Activated CD8-positive, alpha-beta T cell treated with anti-CD3 and anti-CD28 coated beads for 36 hours (primary cell): Measurements from ENCODE around the gene CHST3. TPM values are rescaled to one million over a fixed set of nuclear protein-coding genes. Genes with fewer than 3 reads are reported as not detected.
"Not testable (repeated sequence)": the region's sequence is repeated elsewhere in the genome, so short reads cannot be mapped to it uniquely, and the experiment has no call there.

ENCODE experiments used
- ATAC-seq: fragments of 200-7000 bp; cut with Tn5 transposase; one replicate; pipeline ENCODE4 v1.10.0; 2021; ENCODE audit warnings: mild to moderate bottlenecking, moderate library complexity
- CTCF ChIA-PET: fragments of 350-600 bp; sonication (Branson Sonifier 250); formaldehyde crosslinking; loops from one replicate; lab custom pipeline; 2021; ENCODE audit warnings: antibody characterized with exemption; lab: Charles Lee
- POLR2A ChIA-PET: fragments of 350-600 bp; sonication (Branson Sonifier 250); formaldehyde crosslinking; loops from one replicate; lab custom pipeline; 2021; ENCODE audit warnings: antibody characterized with exemption; lab: Charles Lee
- DNase-seq: peaks from one replicate; pipeline ENCODE4 v3.0.0-alpha.2; 2020
- H3K27ac Mint-ChIP-seq: one replicate; pipeline ENCODE4 v1.8.0; 2021; ENCODE audit warnings: mild to moderate bottlenecking, mixed read lengths
- H3K27me3 Mint-ChIP-seq: one replicate; pipeline ENCODE4 v1.8.0; 2021; ENCODE audit warnings: mixed read lengths
- H3K36me3 Mint-ChIP-seq: one replicate; pipeline ENCODE4 v1.8.0; 2021; ENCODE audit warnings: low read depth, mixed read lengths
- H3K4me1 Mint-ChIP-seq: one replicate; pipeline ENCODE4 v1.8.0; 2021; ENCODE audit warnings: low read depth, mixed read lengths
- H3K4me3 Mint-ChIP-seq: one replicate; pipeline ENCODE4 v1.8.0; 2021; ENCODE audit warnings: mild to moderate bottlenecking, moderate library complexity, mixed read lengths
- H3K9me3 Mint-ChIP-seq: one replicate; pipeline ENCODE4 v1.8.0; 2021; ENCODE audit warnings: mixed read lengths
- CTCF ChIP-seq: fragments of 200-600 bp; IDR thresholded peaks from one replicate; pipeline ENCODE4 v1.8.0; 2022; ENCODE audit warnings: antibody characterized with exemption, mild to moderate bottlenecking
- intact Hi-C: fragments of 100-400 bp; cut with micrococcal nuclease; formaldehyde crosslinking; loops from one replicate; pipeline ENCODE4 v1.10.0; 2022
- total RNA-seq, 2 experiments: library from RNA; stranded (reverse); gene quantifications; one replicate each; pipeline ENCODE4 v1.2.3, GENCODE V29; 2021

CHST3 gene
- total RNA-seq, 2 experiments from 2014 or later, result 0.20 to 0.36 TPM

DNA sequence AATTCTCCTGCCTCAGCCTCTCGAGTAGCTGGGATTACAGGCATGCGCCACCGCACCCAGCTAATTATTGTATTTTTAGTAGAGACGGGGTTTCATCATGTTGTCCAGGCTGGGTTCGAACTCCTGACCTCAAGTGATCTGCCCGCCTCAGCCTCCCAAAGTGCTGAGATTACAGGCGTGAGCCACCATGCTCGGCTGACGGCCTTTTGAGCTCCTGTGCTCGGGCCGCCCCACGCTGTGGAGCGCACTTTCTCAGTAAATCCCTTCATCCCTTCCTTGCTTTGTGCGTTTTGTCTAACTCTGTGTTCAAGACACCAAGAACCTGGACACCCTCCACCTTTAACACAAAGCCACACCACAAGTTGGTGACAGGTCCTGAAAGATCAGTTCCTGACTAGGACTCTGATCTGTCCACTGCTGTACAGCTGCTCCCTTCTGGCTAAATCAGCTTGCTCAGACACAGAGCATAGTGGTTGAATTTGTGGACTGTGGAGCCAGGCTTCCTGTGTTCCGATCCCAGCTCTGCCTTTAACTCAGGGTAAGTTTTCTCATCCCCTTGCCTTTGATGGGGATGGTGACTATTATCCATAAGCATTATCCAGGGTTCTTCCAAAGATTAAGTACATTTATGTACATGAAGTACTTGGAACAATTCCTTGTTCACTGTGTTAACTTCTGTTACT is 20.1 kb downstream of the CHST3 start:
- Mint-ChIP-seq H3K27ac (no peak overlapping the region), H3K36me3 (no peaks in the 10 kb centered on the region), H3K27me3 (peaks cover 4% of the 10 kb centered on the region), H3K4me3 (no peak overlapping the region), H3K9me3 (peaks cover 3% of the 10 kb centered on the region), H3K4me1 (peaks cover 17% of the 10 kb centered on the region)
- POLR2A ChIA-PET, result interaction anchor here (0.9 to 1.0 kb wide), 2 partner anchors 97 to 257 kb away, joined by 3 read pairs; no protein-coding TSS in a partner anchor
- DNase-seq (no peak), ATAC-seq (no peak)
- intact Hi-C loops, result no loop called here
- CTCF ChIA-PET, result interaction anchor here (1.0 to 2.4 kb wide), 5 partner anchors 10 to 88 kb away, joined by 3 to 12 read pairs (median 6); partner anchors contain the start of gene CHST3
- TF ChIP-seq CTCF, result no peak

- Mint-ChIP-seq H3K4me3 (no peak overlapping the region), H3K36me3 (no peaks in the 10 kb centered on the region), H3K4me1 (peaks cover 17% of the 10 kb centered on the region), H3K27ac (no peak overlapping the region), H3K9me3 (peaks cover 3% of the 10 kb centered on the region), H3K27me3 (peaks cover 4% of the 10 kb centered on the region)
- no peak for ATAC-seq
- intact Hi-C loops, result no loop called here
- no peak for DNase-seq
- CTCF ChIA-PET, result interaction anchor here (0.7 to 2.4 kb wide), 7 partner anchors 10 to 89 kb away, joined by 3 to 12 read pairs (median 6); partner anchors contain the start of gene CHST3
- POLR2A ChIA-PET, result interaction anchor here (0.9 to 1.0 kb wide), 2 partner anchors 97 to 258 kb away, joined by 3 read pairs; no protein-coding TSS in a partner anchor
- no peak for TF ChIP-seq CTCF
These were observed 20.7 kb downstream of the CHST3 start for GRCh38 chr10:71984809-71985388.

DNA sequence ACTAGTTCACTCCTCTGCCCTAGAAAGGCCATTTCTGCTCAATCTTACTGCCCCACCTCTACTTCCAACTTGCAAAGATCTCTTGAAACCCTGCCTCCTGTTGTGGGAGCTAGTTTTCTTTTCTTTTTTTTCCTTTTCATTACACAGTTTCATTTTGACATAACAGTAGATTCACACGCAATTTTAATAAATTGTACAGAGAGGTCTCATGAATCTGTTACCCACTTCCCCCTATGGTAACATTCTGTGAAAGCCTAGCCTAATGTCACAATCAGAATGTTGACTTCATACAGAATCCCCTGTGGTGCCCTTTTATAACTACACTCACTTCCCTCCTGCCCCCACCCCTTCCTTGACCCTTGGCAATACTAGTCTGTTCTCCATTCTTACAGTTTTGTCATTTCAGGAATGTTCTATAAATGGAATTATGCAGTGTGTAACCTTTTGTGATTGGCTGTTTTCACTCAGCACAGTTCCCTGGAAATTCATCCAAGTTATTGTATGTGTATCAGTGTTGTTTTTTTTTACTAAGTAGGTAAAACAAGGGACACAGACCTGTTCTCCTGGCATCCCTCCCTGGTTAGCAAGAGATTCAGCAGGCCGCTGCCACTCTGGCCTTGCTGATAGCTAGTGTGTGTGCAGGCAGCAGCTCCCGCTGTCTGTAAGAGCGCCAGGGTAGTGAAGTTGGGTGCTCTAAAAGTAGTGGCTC is 21.5 kb downstream of the CHST3 start:
- ATAC-seq, result peak; percentile 86
- H3K9me3 Mint-ChIP-seq, result peaks cover 3% of the 10 kb centered on the region
- H3K4me1 Mint-ChIP-seq, result peaks cover 17% of the 10 kb centered on the region
- intact Hi-C loops, result no loop called here
- TF ChIP-seq CTCF, result no peak
- H3K27ac Mint-ChIP-seq, result peak overlapping the region; percentile 10
- POLR2A ChIA-PET, result interaction anchor here (1.1 kb wide), 1 partner anchor 74 kb away, joined by 5 read pairs; no protein-coding TSS in a partner anchor
- H3K4me3 Mint-ChIP-seq, result no peak overlapping the region
- H3K27me3 Mint-ChIP-seq, result peaks cover 4% of the 10 kb centered on the region
- DNase-seq, result no peak
- no peaks in the 10 kb centered on the region for H3K36me3 Mint-ChIP-seq
- CTCF ChIA-PET, result interaction anchor here (0.6 to 2.4 kb wide), 6 partner anchors 11 to 90 kb away, joined by 3 to 9 read pairs (median 3); partner anchors contain the start of gene CHST3

- POLR2A ChIA-PET, result interaction anchor here (0.5 kb wide), 1 partner anchor 178 kb away, joined by 3 read pairs; no protein-coding TSS in a partner anchor
These were observed 24.7 kb downstream of the CHST3 start for GRCh38 chr10:71988895-71989294.

More at GRCh38 chr10:71988895-71989294, 24.7 kb downstream of the CHST3 start:
- H3K4me1 Mint-ChIP-seq, result peaks cover 17% of the 10 kb centered on the region
- ATAC-seq, H3K27me3 Mint-ChIP-seq, H3K4me3 Mint-ChIP-seq, H3K36me3 Mint-ChIP-seq, H3K9me3 Mint-ChIP-seq, H3K27ac Mint-ChIP-seq, DNase-seq, intact Hi-C loops: not testable (repeated sequence)
- CTCF ChIA-PET, result interaction anchor here (1.4 to 1.6 kb wide), 2 partner anchors 59 to 93 kb away, joined by 7 read pairs; no protein-coding TSS in a partner anchor
